Measurements from ENCODE around the gene PITPNC1. TPM values are rescaled to one million over a fixed set of nuclear protein-coding genes. Genes with fewer than 3 reads are reported as not detected.

The PITPNC1 gene
- total and polyA plus RNA-seq, 2 of the 13 experiments (the other 11 are each of a cell fraction or from before 2014, with no cell fraction given): 4.1 to 5.7 TPM

DNA sequence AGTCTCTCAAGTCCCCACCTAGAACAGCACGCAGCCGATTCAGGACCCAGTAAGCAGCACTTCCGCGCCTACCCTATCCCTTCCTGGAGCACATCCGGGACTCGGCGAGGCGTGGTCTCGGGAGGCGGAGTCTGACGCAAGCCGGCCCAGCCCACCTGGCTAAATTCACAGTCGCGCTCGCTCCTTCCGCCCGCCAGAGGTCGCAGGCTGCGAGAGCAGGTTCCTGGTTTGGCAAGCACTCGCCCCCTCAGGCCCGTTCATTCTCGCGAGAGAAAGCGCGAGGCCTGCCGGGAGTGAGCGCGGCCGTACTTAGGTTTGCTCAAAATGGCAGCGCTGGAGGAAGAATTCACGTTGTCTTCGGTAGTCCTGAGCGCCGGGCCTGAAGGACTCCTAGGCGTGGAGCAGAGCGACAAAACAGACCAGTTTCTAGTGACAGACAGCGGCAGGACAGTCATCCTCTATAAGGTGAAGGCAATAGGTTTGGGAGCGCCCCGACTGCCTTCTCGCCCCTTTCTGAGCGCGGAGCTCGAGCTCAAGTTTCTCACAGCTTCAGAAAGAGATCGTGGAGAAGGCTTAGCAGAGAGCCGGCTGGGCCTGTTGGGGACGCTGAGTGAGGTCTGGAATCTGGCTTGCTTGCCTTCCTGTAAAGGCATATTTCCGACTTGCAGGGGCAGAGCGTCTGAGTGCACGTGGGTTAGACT is 340.7 kb downstream of the PITPNC1 start, which contains the start of gene NOL11 (continued):
- no peak for TF ChIP-seq KLF13 (CRISPR knock-in tag; IDR thresholded peaks at IDR 0.05)
- TF ChIP-seq SMARCC2 (IDR thresholded peaks at IDR 0.05): no peak
- TF ChIP-seq ZNF547 (CRISPR knock-in tag; IDR thresholded peaks at IDR 0.05): peak; percentile 89
- TF ChIP-seq ZNF619 (CRISPR knock-in tag; IDR thresholded peaks at IDR 0.05): peak; percentile 99
- TF ChIP-seq, protein P1, sequence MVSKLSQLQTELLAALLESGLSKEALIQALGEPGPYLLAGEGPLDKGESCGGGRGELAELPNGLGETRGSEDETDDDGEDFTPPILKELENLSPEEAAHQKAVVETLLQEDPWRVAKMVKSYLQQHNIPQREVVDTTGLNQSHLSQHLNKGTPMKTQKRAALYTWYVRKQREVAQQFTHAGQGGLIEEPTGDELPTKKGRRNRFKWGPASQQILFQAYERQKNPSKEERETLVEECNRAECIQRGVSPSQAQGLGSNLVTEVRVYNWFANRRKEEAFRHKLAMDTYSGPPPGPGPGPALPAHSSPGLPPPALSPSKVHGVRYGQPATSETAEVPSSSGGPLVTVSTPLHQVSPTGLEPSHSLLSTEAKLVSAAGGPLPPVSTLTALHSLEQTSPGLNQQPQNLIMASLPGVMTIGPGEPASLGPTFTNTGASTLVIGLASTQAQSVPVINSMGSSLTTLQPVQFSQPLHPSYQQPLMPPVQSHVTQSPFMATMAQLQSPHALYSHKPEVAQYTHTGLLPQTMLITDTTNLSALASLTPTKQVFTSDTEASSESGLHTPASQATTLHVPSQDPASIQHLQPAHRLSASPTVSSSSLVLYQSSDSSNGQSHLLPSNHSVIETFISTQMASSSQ (IDR thresholded peaks at IDR 0.05; ENCODE audit: low read depth): peak; percentile 66; the same call in 1 of the 2 replicates
- TF ChIP-seq, protein P1 (CRISPR knock-in tag; IDR thresholded peaks at IDR 0.05; ENCODE audit: borderline replicate concordance): peak; percentile 93
- TF ChIP-seq ZNF839 (CRISPR knock-in tag; IDR thresholded peaks at IDR 0.05; ENCODE audit: borderline replicate concordance): no peak
- no peak for TF ChIP-seq SNAPC4 (CRISPR knock-in tag; IDR thresholded peaks at IDR 0.05)
- no peak for TF ChIP-seq SMARCE1 (IDR thresholded peaks at IDR 0.05; ENCODE audit: borderline replicate concordance)
- TF ChIP-seq CENPX (CRISPR knock-in tag; IDR thresholded peaks at IDR 0.05): no peak
- TF ChIP-seq HOXD1 (CRISPR knock-in tag; IDR thresholded peaks at IDR 0.05): peak; percentile 94
- 0 out of 2 replicates have a peak, but pooled peaks have one; percentile 41 for TF ChIP-seq MYNN (CRISPR knock-in tag; IDR thresholded peaks at IDR 0.05; ENCODE audit: low read depth)
- TF ChIP-seq IRF2 (CRISPR knock-in tag; IDR thresholded peaks at IDR 0.05): peak; percentile 97
- TF ChIP-seq, protein P2, sequence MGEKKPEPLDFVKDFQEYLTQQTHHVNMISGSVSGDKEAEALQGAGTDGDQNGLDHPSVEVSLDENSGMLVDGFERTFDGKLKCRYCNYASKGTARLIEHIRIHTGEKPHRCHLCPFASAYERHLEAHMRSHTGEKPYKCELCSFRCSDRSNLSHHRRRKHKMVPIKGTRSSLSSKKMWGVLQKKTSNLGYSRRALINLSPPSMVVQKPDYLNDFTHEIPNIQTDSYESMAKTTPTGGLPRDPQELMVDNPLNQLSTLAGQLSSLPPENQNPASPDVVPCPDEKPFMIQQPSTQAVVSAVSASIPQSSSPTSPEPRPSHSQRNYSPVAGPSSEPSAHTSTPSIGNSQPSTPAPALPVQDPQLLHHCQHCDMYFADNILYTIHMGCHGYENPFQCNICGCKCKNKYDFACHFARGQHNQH (CRISPR knock-in tag; IDR thresholded peaks at IDR 0.05): peak; percentile 93
- no peak; the same call in 1 of the 2 replicates for TF ChIP-seq IRF1 (CRISPR knock-in tag; IDR thresholded peaks at IDR 0.05; ENCODE audit: low read depth)
